ENCODE results near the gene LHFPL3.

LHFPL3 gene

GRCh38 chr7:104816537-104816936 is 488.1 kb downstream of the LHFPL3 start:
- no peak for TF ChIP-seq CTCF (conservative IDR thresholded peaks at IDR 0.05)

GRCh38 chr7:104818961-104819880 is 490.8 kb downstream of the LHFPL3 start:
- TF ChIP-seq CTCF (conservative IDR thresholded peaks at IDR 0.05): no peak
- no peak overlapping the region for H3K27ac ChIP-seq

More at GRCh38 chr7:104816537-104816936, 488.1 kb downstream of the LHFPL3 start:
- no peak overlapping the region for H3K27ac ChIP-seq

GRCh38 chr7:104820836-104821535 is 492.6 kb downstream of the LHFPL3 start:
- TF ChIP-seq CTCF (conservative IDR thresholded peaks at IDR 0.05): no peak
- H3K27ac ChIP-seq: no peak overlapping the region

GRCh38 chr7:104823177-104823576 is 494.8 kb downstream of the LHFPL3 start:
- no peak for TF ChIP-seq CTCF (conservative IDR thresholded peaks at IDR 0.05)
- no peak overlapping the region for H3K27ac ChIP-seq

GRCh38 chr7:104825099-104825498 is 496.7 kb downstream of the LHFPL3 start:
- no peak for TF ChIP-seq CTCF (conservative IDR thresholded peaks at IDR 0.05)
- no peak overlapping the region for H3K27ac ChIP-seq

- no peak for TF ChIP-seq CTCF (conservative IDR thresholded peaks at IDR 0.05)
- H3K27ac ChIP-seq: no peak overlapping the region
These were observed 497.7 kb downstream of the LHFPL3 start for GRCh38 chr7:104826135-104826534.

- H3K27ac ChIP-seq: no peak overlapping the region
These were observed 508.6 kb downstream of the LHFPL3 start for GRCh38 chr7:104836976-104837375.

More at GRCh38 chr7:104836976-104837375, 508.6 kb downstream of the LHFPL3 start:
- TF ChIP-seq CTCF (conservative IDR thresholded peaks at IDR 0.05): no peak

All from VCaP (cell line).